VCaP (cell line): ENCODE data around the gene OLIG2.

Source experiments
- H3K27ac ChIP-seq: fragments of 450-650 bp; 2 replicates; pipeline ENCODE4 v1.5.1; 2017
- TF ChIP-seq, protein P1 (sequence below): fragments of 450-650 bp; conservative IDR thresholded peaks from 2 replicates; pipeline ENCODE4 v1.5.1; 2017; ENCODE audit warnings: mild to moderate bottlenecking, moderate library complexity

The OLIG2 gene

GRCh38 chr21:33036430-33037162 is 10.9 kb downstream of the OLIG2 start:
- TF ChIP-seq, protein P1, sequence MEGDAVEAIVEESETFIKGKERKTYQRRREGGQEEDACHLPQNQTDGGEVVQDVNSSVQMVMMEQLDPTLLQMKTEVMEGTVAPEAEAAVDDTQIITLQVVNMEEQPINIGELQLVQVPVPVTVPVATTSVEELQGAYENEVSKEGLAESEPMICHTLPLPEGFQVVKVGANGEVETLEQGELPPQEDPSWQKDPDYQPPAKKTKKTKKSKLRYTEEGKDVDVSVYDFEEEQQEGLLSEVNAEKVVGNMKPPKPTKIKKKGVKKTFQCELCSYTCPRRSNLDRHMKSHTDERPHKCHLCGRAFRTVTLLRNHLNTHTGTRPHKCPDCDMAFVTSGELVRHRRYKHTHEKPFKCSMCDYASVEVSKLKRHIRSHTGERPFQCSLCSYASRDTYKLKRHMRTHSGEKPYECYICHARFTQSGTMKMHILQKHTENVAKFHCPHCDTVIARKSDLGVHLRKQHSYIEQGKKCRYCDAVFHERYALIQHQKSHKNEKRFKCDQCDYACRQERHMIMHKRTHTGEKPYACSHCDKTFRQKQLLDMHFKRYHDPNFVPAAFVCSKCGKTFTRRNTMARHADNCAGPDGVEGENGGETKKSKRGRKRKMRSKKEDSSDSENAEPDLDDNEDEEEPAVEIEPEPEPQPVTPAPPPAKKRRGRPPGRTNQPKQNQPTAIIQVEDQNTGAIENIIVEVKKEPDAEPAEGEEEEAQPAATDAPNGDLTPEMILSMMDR: no peak
- no peak overlapping the region; the same call in 1 of the 2 replicates for H3K27ac ChIP-seq

DNA sequence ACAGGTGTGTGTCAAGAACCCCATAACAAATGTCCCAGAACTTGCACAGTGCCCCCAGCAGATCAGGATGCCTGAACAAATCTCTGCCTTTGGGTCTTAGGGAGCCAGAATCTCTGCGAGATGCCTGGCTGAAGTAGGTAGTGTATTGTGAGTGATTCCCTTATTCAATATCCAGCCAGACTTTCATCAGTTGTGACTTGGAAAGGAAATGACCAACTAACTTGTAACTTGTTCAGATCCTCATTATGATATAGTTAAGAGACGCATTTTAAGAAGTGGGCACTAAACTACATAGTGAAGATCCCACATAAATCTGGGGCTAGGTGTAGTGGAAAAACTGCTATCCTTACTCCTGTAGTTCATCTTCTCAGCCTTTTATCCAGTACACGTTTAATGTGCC is 11.8 kb downstream of the OLIG2 start:
- TF ChIP-seq, protein P1: no peak
- H3K27ac ChIP-seq: no peak overlapping the region

DNA sequence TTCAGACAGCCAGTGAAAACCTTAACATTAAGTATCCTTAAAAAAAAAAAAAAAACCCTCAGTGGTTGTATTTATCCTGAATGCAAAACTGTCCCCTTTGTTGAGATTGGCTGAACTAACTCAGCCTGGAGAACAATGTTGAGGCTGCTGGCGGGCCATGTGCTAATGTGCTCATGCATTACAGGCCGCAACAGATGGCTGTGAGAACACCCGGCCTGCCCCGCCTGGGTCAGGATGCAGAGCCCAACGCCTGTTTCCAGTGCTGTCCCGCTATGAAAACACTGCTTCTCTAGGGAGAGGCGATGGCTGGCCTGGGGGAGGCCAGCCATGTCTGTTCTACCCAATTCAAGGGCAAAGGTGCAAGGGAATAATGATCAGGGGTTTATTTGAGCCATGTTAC is 13.8 kb downstream of the OLIG2 start:
- TF ChIP-seq, protein P1: no peak
- H3K27ac ChIP-seq: no peak overlapping the region

DNA sequence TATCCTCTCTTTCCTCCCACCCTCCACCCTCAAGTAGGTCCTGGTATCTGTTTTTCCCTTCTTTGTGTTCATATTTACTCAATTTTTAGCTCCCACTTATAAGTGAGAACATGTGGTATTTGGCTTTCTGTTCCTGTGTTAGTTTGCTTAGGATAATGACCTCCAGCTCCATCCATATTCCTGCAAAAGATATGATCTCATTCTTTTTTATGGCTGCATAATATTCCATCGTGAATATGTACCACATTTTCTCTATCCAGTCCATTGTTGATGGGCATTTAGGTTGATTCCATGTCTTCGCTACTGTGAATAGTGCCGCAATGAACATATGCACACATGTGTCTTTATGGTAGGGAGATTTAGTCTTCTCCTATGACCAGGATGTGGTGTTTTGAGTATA is 14.5 kb downstream of the OLIG2 start:
- no peak overlapping the region for H3K27ac ChIP-seq
- TF ChIP-seq, protein P1: no peak

GRCh38 chr21:33041981-33042380 is 16.2 kb downstream of the OLIG2 start:
- H3K27ac ChIP-seq: no peak overlapping the region
- TF ChIP-seq, protein P1: no peak

DNA sequence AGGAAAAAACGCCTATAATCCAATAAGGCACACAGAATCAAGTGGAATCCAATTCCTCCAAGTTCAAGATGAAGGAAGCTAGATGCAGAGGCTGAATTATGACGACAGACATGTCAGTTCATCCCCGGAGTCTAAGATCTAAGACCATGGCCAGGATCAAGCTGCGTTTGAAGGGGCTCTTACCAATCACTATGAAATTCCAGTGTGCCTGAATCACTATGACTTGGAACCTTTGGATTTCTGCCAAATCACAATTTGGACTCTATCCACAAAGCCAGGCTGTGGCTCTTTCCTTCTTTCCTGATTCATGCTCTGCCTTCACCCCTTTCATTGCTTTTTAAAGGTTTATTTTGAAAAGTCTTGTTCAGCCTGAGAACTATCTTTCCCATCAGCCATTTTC is 17.1 kb downstream of the OLIG2 start:
- no peak overlapping the region for H3K27ac ChIP-seq

GRCh38 chr21:33046455-33046854 is 20.7 kb downstream of the OLIG2 start:
- H3K27ac ChIP-seq: no peak overlapping the region
- TF ChIP-seq, protein P1: no peak

More for the DNA sequence above, 17.1 kb downstream of the OLIG2 start:
- TF ChIP-seq, protein P1: no peak
